GM23338 (cell line): ENCODE data around the gene MAGOH. TPM values are rescaled to one million over a fixed set of nuclear protein-coding genes. Genes with fewer than 3 reads are reported as not detected.

Experiments
- ATAC-seq: fragments of 200-7000 bp; cut with Tn5 transposase; 3 replicates; pipeline ENCODE4 v1.9.1; 2020
- DNase-seq: peaks from one replicate; pipeline ENCODE4 v3.0.0-alpha.2; 2015; ENCODE audit warnings: low spot score
- H2AFZ ChIP-seq: fragments of 200-600 bp; sonication (generic); 2 replicates; pipeline ENCODE4 v1.8.0; 2016; ENCODE audit warnings: antibody characterized with exemption, mild to moderate bottlenecking, moderate library complexity
- H3F3A ChIP-seq: fragments of 200-600 bp; sonication (generic); replicated peaks from 2 replicates; pipeline ENCODE4 v1.8.0; 2017; ENCODE audit warnings: antibody characterized with exemption, mixed run types, low read depth
- H3K27ac ChIP-seq: fragments of 200-600 bp; sonication (generic); 2 replicates; pipeline ENCODE4 v1.6.1; 2016; ENCODE audit warnings: low read depth
- H3K27me3 ChIP-seq: fragments of 200-600 bp; sonication (generic); 2 replicates; pipeline ENCODE4 v1.8.0; 2016; ENCODE audit warnings: mild to moderate bottlenecking, mixed run types, moderate library complexity; ENCODE audit not compliant: insufficient read depth
- H3K36me3 ChIP-seq: fragments of 200-600 bp; sonication (generic); 2 replicates; pipeline ENCODE4 v1.8.0; 2016; ENCODE audit warnings: mild to moderate bottlenecking; ENCODE audit not compliant: insufficient read depth
- H3K4me1 ChIP-seq: fragments of 200-600 bp; sonication (generic); 2 replicates; pipeline ENCODE4 v1.8.0; 2016; ENCODE audit warnings: mild to moderate bottlenecking, moderate library complexity; ENCODE audit not compliant: insufficient read depth
- H3K4me2 ChIP-seq: fragments of 200-600 bp; sonication (generic); 2 replicates; pipeline ENCODE4 v1.7.1; 2017; ENCODE audit warnings: mixed run types
- H3K4me3 ChIP-seq: fragments of 200-600 bp; sonication (generic); 2 replicates; pipeline ENCODE4 v1.6.1; 2016; ENCODE audit warnings: mixed run types
- H3K79me2 ChIP-seq: fragments of 200-600 bp; sonication (generic); replicated peaks from 2 replicates; pipeline ENCODE4 v1.8.0; 2017; ENCODE audit warnings: mild to moderate bottlenecking; ENCODE audit not compliant: insufficient read depth
- H3K9me2 ChIP-seq: fragments of 200-600 bp; sonication (generic); 2 replicates; pipeline ENCODE4 v1.8.0; 2017; ENCODE audit not compliant: insufficient read depth
- H4K20me1 ChIP-seq: fragments of 200-600 bp; sonication (generic); replicated peaks from 2 replicates; pipeline ENCODE4 v1.8.0; 2017; ENCODE audit warnings: mild to moderate bottlenecking; ENCODE audit not compliant: insufficient read depth
- H3K27ac Mint-ChIP-seq: 2 replicates; pipeline ENCODE4 v1.8.0; 2020; ENCODE audit warnings: inconsistent platforms, mild to moderate bottlenecking, moderate library complexity, mixed read lengths
- H3K27me3 Mint-ChIP-seq: 3 replicates; pipeline ENCODE4 v1.8.0; 2022; ENCODE audit warnings: low read depth, mild to moderate bottlenecking, moderate library complexity, mixed read lengths, inconsistent platforms; ENCODE audit not compliant: insufficient read depth, poor library complexity
- H3K36me3 Mint-ChIP-seq: 3 replicates; pipeline ENCODE4 v1.8.0; 2021; ENCODE audit warnings: low read depth, mild to moderate bottlenecking, inconsistent platforms, moderate library complexity, mixed read lengths
- H3K4me1 Mint-ChIP-seq: 3 replicates; pipeline ENCODE4 v1.8.0; 2020; ENCODE audit warnings: mild to moderate bottlenecking, inconsistent platforms, mixed read lengths
- H3K4me3 Mint-ChIP-seq: 3 replicates; pipeline ENCODE4 v1.8.0; 2021; ENCODE audit warnings: moderate library complexity, mild to moderate bottlenecking, inconsistent platforms, mixed read lengths
- H3K9me3 Mint-ChIP-seq: 3 replicates; pipeline ENCODE4 v1.8.0; 2020; ENCODE audit warnings: moderate library complexity, mild to moderate bottlenecking, inconsistent platforms, mixed read lengths
- CREB1 ChIP-seq: fragments of 250-450 bp; sonication (Bioruptor Pico); IDR thresholded peaks from 2 replicates; pipeline ENCODE4 v1.5.0; 2020; ENCODE audit warnings: low read depth, mild to moderate bottlenecking, moderate library complexity
- EZH2phosphoT487 ChIP-seq: fragments of 200-600 bp; sonication (generic); IDR thresholded peaks from one replicate; pipeline ENCODE4 v1.8.1; 2018; ENCODE audit warnings: antibody characterized with exemption; ENCODE audit not compliant: unreplicated experiment
- JUNB ChIP-seq: IDR thresholded peaks from one replicate; pipeline ENCODE4 v1.6.1; 2016; ENCODE audit warnings: antibody characterized with exemption; ENCODE audit not compliant: unreplicated experiment
- NANOG ChIP-seq: IDR thresholded peaks from 2 replicates; pipeline ENCODE4 v1.6.1; 2016; ENCODE audit warnings: antibody characterized with exemption, borderline replicate concordance
- POLR2AphosphoS5 ChIP-seq: IDR thresholded peaks from 2 replicates; pipeline ENCODE4 v1.6.1; 2016; ENCODE audit warnings: antibody characterized with exemption, low read depth
- STAT1 ChIP-seq: IDR thresholded peaks from one replicate; pipeline ENCODE4 v1.6.1; 2016; ENCODE audit warnings: antibody characterized with exemption; ENCODE audit not compliant: unreplicated experiment
- ZNF114 ChIP-seq: fragments of 250-450 bp; sonication (Bioruptor Pico); IDR thresholded peaks from 2 replicates; pipeline ENCODE4 v1.5.0; 2020; ENCODE audit warnings: mild to moderate bottlenecking, moderate library complexity
- ZNF331 ChIP-seq: fragments of 250-450 bp; sonication (Bioruptor Pico); IDR thresholded peaks from 2 replicates; pipeline ENCODE4 v1.5.0; 2020; ENCODE audit warnings: low read depth, mild to moderate bottlenecking, moderate library complexity
- polyA plus RNA-seq: library from polyadenylated mRNA; unstranded; fragments of >200 nt; fragmentation: Nextera tagmentation; extraction: Ambion mirVana; gene quantifications from 2 replicates; pipeline ENCODE4 v1.2.1, GENCODE V29; 2016
- total RNA-seq: library from RNA; depleted of rRNA; stranded (reverse); fragments of >200 nt; shearing (Covaris generic); gene quantifications from 2 replicates; pipeline ENCODE4 v1.2.3, GENCODE V29; 2014
- TF ChIP-seq, protein P1 (sequence below): fragments of 250-450 bp; sonication (Bioruptor Pico); IDR thresholded peaks from 2 replicates; pipeline ENCODE4 v1.5.0; 2020; ENCODE audit warnings: mild to moderate bottlenecking, moderate library complexity
- TF ChIP-seq, protein P2 (sequence below): IDR thresholded peaks from 2 replicates; pipeline ENCODE4 v1.6.1; 2016; ENCODE audit warnings: antibody characterized with exemption
- TF ChIP-seq, protein P3 (sequence below), 2 experiments: fragments of 200-600 bp in 1 of 2; sonication (generic) in 1 of 2; conservative IDR thresholded peaks; 2 replicates each; pipeline versions ENCODE4 v1.5.1 to v1.6.1; 2016 to 2017; ENCODE audit warnings: antibody characterized with exemption in 2 of 2, low read depth in 2 of 2, mild to moderate bottlenecking in 2 of 2, moderate library complexity in 1 of 2
- TF ChIP-seq, protein P4 (sequence below): IDR thresholded peaks from one replicate; pipeline ENCODE4 v1.6.1; 2018; ENCODE audit warnings: antibody characterized with exemption; ENCODE audit not compliant: unreplicated experiment

MAGOH gene
- total and polyA plus RNA-seq, 2 experiments from 2014 or later: 79.3 to 185 TPM

DNA sequence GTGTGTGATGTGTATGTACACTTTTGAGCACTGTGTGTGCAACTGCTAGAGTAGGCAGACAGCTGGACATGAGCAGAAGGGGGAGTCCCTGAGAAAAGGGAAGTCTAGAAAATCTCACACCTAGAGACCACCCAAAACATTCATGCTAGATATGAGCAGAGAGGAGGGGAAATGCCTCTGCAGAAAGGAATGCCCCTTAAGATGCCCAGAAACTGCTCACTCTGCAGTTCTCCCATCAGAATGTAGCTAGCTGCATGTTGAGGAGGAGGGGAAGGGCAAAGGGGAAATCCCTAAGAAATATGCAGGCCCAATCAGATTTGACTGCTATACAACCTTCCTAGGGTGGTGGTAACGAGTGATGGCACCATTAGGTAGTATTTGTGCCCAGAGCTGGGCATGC, 31.8 kb upstream of the MAGOH start (continued):
- TF ChIP-seq, protein P1, sequence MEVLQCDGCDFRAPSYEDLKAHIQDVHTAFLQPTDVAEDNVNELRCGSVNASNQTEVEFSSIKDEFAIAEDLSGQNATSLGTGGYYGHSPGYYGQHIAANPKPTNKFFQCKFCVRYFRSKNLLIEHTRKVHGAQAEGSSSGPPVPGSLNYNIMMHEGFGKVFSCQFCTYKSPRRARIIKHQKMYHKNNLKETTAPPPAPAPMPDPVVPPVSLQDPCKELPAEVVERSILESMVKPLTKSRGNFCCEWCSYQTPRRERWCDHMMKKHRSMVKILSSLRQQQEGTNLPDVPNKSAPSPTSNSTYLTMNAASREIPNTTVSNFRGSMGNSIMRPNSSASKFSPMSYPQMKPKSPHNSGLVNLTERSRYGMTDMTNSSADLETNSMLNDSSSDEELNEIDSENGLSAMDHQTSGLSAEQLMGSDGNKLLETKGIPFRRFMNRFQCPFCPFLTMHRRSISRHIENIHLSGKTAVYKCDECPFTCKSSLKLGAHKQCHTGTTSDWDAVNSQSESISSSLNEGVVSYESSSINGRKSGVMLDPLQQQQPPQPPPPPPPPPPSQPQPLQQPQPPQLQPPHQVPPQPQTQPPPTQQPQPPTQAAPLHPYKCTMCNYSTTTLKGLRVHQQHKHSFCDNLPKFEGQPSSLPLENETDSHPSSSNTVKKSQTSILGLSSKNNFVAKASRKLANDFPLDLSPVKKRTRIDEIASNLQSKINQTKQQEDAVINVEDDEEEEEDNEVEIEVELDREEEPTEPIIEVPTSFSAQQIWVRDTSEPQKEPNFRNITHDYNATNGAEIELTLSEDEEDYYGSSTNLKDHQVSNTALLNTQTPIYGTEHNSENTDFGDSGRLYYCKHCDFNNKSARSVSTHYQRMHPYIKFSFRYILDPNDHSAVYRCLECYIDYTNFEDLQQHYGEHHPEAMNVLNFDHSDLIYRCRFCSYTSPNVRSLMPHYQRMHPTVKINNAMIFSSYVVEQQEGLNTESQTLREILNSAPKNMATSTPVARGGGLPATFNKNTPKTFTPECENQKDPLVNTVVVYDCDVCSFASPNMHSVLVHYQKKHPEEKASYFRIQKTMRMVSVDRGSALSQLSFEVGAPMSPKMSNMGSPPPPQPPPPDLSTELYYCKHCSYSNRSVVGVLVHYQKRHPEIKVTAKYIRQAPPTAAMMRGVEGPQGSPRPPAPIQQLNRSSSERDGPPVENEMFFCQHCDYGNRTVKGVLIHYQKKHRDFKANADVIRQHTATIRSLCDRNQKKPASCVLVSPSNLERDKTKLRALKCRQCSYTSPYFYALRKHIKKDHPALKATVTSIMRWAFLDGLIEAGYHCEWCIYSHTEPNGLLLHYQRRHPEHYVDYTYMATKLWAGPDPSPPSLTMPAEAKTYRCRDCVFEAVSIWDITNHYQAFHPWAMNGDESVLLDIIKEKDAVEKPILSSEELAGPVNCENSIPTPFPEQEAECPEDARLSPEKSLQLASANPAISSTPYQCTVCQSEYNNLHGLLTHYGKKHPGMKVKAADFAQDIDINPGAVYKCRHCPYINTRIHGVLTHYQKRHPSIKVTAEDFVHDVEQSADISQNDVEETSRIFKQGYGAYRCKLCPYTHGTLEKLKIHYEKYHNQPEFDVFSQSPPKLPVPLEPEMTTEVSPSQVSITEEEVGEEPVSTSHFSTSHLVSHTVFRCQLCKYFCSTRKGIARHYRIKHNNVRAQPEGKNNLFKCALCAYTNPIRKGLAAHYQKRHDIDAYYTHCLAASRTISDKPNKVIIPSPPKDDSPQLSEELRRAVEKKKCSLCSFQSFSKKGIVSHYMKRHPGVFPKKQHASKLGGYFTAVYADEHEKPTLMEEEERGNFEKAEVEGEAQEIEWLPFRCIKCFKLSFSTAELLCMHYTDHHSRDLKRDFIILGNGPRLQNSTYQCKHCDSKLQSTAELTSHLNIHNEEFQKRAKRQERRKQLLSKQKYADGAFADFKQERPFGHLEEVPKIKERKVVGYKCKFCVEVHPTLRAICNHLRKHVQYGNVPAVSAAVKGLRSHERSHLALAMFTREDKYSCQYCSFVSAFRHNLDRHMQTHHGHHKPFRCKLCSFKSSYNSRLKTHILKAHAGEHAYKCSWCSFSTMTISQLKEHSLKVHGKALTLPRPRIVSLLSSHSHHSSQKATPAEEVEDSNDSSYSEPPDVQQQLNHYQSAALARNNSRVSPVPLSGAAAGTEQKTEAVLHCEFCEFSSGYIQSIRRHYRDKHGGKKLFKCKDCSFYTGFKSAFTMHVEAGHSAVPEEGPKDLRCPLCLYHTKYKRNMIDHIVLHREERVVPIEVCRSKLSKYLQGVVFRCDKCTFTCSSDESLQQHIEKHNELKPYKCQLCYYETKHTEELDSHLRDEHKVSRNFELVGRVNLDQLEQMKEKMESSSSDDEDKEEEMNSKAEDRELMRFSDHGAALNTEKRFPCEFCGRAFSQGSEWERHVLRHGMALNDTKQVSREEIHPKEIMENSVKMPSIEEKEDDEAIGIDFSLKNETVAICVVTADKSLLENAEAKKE (CRISPR knock-in tag): no peak

DNA sequence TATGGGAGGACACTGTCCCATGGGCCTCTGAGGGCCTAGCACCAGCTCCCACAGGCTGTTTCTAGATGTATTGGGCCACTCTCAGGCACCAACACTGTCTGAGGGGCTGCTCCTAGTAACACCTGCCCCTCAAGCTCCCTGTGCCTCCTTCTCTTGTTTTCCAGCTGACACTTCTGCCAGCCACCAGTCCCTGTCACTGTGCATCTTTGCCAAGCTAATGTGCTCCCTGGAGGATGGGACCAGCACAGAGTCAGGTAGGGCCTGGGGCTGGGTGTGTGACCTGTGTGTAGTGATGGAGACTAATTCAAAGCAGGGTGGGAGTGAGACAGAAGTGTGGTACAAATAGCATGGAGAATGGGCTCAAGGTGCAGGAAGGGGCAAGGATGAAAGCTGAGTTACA, 29.4 kb upstream of the MAGOH start:
- Histone ChIP-seq H3K9me2 (no peaks in the 10 kb centered on the region), H3K36me3 (peaks cover 44% of the 10 kb centered on the region), H3K27ac (no peak overlapping the region), H3K4me1 (no peaks in the 10 kb centered on the region), H3K4me2 (no peak overlapping the region), H2AFZ (no peak overlapping the region), H3K27me3 (no peaks in the 10 kb centered on the region), H3K79me2 (no peaks in the 10 kb centered on the region), H3K4me3 (no peak overlapping the region), H4K20me1 (peaks cover 7% of the 10 kb centered on the region; the same call in 1 of the 2 replicates), H3F3A (no peaks in the 10 kb centered on the region)
- no peaks in the 10 kb centered on the region for H3K4me1 Mint-ChIP-seq
- H3K9me3 Mint-ChIP-seq: no peaks in the 10 kb centered on the region
- ATAC-seq: no peak
- H3K27ac Mint-ChIP-seq: no peak overlapping the region
- no peak for DNase-seq
- H3K36me3 Mint-ChIP-seq: peaks cover 90% of the 10 kb centered on the region
- H3K27me3 Mint-ChIP-seq: no peaks in the 10 kb centered on the region
- no peak overlapping the region for H3K4me3 Mint-ChIP-seq
- TF ChIP-seq, protein P2, sequence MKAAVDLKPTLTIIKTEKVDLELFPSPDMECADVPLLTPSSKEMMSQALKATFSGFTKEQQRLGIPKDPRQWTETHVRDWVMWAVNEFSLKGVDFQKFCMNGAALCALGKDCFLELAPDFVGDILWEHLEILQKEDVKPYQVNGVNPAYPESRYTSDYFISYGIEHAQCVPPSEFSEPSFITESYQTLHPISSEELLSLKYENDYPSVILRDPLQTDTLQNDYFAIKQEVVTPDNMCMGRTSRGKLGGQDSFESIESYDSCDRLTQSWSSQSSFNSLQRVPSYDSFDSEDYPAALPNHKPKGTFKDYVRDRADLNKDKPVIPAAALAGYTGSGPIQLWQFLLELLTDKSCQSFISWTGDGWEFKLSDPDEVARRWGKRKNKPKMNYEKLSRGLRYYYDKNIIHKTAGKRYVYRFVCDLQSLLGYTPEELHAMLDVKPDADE: no peak
- TF ChIP-seq, protein P3, sequence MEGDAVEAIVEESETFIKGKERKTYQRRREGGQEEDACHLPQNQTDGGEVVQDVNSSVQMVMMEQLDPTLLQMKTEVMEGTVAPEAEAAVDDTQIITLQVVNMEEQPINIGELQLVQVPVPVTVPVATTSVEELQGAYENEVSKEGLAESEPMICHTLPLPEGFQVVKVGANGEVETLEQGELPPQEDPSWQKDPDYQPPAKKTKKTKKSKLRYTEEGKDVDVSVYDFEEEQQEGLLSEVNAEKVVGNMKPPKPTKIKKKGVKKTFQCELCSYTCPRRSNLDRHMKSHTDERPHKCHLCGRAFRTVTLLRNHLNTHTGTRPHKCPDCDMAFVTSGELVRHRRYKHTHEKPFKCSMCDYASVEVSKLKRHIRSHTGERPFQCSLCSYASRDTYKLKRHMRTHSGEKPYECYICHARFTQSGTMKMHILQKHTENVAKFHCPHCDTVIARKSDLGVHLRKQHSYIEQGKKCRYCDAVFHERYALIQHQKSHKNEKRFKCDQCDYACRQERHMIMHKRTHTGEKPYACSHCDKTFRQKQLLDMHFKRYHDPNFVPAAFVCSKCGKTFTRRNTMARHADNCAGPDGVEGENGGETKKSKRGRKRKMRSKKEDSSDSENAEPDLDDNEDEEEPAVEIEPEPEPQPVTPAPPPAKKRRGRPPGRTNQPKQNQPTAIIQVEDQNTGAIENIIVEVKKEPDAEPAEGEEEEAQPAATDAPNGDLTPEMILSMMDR (conservative IDR thresholded peaks at IDR 0.05; ENCODE audit: low read depth in 2 of 2): no peak
- TF ChIP-seq POLR2AphosphoS5 (no peak), JUNB (no peak), ZNF331 (no peak), NANOG (no peak), ZNF114 (CRISPR knock-in tag) (no peak), STAT1 (no peak), CREB1 (no peak), EZH2phosphoT487 (no peak)
- TF ChIP-seq, protein P4, sequence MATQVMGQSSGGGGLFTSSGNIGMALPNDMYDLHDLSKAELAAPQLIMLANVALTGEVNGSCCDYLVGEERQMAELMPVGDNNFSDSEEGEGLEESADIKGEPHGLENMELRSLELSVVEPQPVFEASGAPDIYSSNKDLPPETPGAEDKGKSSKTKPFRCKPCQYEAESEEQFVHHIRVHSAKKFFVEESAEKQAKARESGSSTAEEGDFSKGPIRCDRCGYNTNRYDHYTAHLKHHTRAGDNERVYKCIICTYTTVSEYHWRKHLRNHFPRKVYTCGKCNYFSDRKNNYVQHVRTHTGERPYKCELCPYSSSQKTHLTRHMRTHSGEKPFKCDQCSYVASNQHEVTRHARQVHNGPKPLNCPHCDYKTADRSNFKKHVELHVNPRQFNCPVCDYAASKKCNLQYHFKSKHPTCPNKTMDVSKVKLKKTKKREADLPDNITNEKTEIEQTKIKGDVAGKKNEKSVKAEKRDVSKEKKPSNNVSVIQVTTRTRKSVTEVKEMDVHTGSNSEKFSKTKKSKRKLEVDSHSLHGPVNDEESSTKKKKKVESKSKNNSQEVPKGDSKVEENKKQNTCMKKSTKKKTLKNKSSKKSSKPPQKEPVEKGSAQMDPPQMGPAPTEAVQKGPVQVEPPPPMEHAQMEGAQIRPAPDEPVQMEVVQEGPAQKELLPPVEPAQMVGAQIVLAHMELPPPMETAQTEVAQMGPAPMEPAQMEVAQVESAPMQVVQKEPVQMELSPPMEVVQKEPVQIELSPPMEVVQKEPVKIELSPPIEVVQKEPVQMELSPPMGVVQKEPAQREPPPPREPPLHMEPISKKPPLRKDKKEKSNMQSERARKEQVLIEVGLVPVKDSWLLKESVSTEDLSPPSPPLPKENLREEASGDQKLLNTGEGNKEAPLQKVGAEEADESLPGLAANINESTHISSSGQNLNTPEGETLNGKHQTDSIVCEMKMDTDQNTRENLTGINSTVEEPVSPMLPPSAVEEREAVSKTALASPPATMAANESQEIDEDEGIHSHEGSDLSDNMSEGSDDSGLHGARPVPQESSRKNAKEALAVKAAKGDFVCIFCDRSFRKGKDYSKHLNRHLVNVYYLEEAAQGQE: no peak
